Fibroblast of skin of back (primary cell): Measurements from ENCODE around the gene TRIP10. TPM values are rescaled to one million over a fixed set of nuclear protein-coding genes. Genes with fewer than 3 reads are reported as not detected.
"Not testable (repeated sequence)": the region's sequence is repeated elsewhere in the genome, so short reads cannot be mapped to it uniquely, and the experiment has no call there.

Experiments
- DNase-seq: peaks from one replicate; pipeline ENCODE4 v3.0.0-alpha.2; 2013
- polyA plus RNA-seq, 2 experiments: library from polyadenylated mRNA; unstranded; fragments of 120-200 nt; gene quantifications; one replicate each; pipeline ENCODE4 v1.2.1, GENCODE V29; 2013; ENCODE audit not compliant: insufficient read length in 2 of 2

Gene TRIP10, protein sequence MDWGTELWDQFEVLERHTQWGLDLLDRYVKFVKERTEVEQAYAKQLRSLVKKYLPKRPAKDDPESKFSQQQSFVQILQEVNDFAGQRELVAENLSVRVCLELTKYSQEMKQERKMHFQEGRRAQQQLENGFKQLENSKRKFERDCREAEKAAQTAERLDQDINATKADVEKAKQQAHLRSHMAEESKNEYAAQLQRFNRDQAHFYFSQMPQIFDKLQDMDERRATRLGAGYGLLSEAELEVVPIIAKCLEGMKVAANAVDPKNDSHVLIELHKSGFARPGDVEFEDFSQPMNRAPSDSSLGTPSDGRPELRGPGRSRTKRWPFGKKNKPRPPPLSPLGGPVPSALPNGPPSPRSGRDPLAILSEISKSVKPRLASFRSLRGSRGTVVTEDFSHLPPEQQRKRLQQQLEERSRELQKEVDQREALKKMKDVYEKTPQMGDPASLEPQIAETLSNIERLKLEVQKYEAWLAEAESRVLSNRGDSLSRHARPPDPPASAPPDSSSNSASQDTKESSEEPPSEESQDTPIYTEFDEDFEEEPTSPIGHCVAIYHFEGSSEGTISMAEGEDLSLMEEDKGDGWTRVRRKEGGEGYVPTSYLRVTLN
- polyA plus RNA-seq (2013, experiment 1 of 2; ENCODE audit: insufficient read length): 46.8 TPM
- 45.8 TPM for polyA plus RNA-seq (2013, experiment 2 of 2; ENCODE audit: insufficient read length)

DNA sequence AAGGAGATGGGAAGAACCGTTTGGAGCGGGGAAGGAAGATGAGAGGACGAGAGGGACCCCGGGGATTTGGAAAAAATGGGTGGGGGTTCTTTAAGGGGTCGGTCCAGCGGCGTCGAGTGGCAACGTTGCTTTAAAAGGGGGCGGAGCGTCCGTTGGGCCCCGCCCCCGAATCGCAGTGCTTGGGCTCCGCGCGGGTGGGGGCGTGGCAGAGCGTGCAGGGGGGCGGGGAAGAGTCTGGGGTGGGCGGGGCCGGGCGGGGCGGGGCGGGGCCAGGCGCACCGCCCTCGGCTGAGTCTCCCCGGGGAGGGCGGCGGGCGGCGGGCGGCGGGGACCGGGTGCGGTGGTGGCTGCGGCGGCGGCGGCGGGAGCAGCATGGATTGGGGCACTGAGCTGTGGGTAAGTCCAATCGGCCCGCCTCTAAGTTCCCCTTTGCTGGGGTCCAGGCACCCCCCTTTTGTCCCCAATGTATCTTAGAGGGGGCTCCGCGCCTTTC is at the start of gene TRIP10:
Gene TRIP10 (plus strand): TSS at position 291 of the 493 bp plus-strand sequence. CDS start 82 bp downstream, at position 373.
- peak; percentile 78 for DNase-seq

DNA sequence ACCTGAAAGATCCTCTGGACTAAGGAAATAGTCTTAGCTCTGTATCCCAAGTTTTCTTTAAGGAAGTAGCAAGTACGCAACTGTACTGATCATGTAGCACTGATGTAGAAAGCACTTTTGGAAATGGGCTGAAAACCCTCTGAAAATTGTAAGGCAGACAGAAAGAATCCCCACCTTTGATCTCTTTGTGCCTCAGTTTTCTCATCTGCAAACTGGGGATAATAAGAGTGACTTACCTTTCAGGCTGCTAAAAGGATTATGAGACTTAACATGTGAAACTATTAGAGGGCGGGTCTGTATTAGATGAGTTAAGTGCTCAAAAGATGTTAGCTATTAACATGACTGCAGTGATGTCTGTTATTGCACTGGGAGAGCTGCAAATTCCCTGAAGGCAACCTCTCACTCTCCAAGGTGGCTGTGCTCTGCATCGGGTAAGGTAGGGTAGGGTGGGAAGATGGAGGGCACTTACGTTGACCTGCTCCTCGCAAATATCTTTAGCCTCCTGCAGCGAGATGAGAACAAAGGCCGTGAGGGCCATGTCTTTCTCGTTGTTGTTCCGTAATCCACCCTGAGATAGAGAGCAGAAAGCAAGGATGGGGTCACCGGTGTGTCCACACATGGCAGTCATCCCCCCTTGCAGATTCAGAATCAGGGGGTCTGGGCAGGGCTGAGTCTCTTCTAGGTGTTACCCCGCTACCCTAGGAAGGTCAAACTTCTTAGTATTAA is 49.2 kb upstream of the TRIP10 start:
- no peak for DNase-seq

DNA sequence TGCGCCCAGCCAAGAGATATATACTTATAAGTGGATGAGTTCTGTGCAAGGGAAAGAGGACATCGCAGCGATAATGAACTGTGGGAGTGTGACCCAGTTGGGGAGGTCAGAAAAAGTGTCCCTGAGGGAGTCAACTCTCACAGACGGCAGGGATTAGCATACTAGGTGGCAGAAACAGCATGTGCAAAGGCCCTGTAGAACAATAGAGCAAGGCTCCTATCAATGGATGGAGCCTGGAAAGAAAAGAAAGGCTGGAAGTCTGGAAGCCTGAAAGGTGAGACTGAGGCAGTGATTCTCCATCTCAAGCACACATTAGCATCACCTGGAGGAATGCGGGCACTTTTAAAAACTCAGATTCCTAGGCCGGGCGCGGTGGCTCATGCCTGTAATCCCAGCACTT is 48.1 kb upstream of the TRIP10 start:
- no peak for DNase-seq

DNA sequence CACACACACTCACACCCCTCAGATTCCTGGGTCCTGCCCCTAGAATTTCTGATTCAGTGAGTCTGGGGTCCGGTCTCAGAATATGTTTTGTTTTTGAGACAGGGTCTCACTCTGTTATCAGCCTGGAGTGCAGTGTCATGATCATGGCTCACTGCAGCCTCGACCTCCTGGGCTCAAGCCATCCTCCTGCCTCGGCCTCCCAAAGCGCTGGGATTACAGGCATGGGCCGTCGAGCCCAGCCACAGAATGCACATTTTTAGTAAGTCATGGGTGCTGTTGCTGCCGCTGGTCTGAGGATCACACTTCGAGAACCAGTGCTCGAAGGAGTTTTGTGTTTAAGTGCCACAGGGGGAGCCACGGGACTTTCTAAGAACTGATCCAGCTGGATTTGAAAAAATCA is 47.5 kb upstream of the TRIP10 start:
- DNase-seq: no peak

DNA sequence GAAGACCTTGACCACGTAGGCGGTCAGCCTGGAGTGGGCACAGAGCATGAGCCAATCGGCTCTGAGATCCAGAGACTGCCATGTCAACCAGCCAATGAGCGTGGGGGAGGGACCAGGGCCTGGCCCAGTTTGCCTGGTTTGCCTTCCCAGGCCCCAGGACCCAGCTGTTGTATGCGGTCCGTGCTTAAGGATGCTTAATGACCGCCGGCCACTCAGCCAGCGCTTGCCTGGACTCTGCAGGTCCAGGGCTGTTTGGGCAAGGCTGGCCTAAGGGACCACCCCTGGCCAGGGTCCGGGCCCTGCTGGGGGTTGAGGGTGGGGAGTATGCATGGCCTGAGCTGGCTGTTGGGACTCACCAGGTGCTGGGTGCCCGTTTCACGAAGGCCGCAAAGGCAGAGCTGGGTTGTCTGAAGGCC is 46.4 kb upstream of the TRIP10 start:
- DNase-seq: no peak

DNA sequence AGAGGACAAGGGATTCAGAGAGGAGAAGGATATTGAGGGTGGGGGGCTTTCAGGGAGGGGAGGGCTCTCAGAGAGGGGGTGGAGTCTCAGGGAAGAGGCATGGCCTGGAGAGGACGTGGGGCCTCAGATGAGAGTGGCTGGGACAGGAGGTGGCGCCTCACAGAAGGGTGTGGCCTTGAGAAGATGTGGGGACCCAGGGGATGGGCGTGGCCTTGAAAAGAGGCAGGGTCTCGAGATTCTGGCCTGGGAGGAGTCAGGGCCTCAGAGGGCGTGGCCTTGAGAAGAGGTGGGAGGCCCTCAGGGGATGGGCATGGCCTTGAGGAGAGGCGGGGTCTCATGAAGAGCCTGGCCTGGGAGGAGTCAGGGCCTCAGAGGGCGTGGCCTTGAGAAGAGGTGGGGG is 45.8 kb upstream of the TRIP10 start:
- DNase-seq: no peak

DNA sequence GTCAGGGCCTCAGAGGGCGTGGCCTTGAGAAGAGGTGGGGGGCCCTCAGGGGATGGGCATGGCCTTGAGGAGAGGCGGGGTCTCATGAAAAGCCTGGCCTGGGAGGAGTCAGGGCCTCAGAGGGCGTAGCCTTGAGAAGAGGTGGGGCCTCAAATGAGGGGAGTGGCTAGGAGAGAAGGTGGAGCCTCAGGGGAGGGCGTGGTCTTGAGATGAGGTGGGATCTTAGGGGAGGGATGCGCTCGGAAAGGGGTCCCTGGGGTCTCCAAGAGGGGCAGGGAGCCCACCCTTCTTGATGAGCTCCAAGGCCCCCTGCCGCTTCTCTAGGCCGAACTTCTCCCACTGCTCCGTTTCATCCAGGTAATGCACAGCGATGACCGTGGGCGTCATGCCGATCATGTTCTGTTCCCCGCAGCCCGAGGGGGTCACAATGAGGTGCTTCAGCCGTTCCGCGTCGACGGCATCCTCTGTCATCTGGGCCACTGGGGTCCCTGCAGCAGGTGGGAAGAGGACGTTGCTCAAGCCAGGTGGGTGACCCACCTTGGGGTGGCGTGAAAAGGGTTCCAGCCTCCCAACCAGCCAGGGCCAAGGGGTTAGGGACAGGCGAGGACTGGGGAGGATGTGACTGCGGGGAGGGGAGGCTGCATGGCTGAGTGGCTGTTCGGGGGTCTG is 45.2 kb upstream of the TRIP10 start:
- DNase-seq: no peak

DNA sequence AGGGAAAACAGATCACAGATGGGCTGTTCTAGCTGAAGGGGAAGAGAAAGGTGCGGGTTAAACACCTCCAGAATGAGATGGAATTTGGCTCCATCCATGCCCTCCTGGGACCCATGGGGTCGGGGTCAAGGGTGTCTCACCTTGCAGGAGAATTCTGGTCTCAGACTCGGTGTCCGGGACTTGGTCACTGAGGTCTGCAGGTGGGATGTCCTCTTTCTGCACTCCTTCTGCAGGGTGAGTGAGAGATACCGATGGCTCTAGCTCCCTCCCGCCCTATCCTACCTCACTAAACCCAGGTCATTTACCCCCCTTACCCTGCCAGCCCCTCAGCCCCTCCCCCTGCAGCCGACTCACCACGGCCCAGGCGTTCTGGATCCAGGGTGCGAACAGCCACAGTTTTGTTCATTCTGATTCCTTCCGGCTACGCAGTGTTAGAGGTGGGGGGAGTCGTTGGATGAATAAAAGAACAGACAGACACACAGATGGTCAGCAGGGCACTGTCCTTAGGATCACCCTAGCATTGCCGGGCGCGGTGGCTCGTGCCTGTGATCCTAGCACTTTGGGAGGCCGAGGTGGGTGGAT is 43.1 kb upstream of the TRIP10 start:
- no peak for DNase-seq

DNA sequence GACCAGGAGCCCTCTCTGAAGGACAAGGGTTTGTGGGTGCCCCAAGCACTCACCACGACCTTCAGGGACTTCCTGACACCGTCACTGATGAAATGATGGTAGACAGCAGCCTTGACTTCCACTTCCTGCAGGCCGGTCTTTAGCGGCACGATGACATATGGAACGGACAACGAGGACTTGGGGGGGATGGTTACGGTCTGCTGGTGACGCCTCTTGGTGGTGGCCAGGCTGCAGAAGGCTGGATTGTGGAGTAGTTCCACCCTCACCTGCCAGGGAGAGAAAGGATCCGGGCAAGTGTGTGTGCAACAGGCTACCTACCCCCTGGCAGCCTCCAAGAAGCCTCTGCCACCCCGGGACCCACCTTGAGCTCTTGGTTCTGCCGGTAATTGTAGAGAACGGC is 42.2 kb upstream of the TRIP10 start:
- no peak for DNase-seq

DNA sequence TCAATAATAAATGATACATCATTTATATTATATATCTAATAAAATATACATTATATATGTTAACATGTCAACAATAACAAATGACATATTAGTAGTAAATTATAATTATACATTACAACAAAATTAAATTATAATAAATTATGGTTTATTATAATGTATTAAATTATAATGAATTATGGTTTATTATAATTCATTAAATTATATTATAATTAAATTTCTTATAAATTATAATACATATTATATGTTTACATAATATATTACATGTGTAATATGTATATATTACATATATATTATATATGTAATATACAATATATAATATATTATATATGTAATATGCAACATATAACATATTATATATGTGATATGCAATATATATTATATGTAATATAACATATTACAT is 39.5 kb upstream of the TRIP10 start:
- DNase-seq: no peak

DNA sequence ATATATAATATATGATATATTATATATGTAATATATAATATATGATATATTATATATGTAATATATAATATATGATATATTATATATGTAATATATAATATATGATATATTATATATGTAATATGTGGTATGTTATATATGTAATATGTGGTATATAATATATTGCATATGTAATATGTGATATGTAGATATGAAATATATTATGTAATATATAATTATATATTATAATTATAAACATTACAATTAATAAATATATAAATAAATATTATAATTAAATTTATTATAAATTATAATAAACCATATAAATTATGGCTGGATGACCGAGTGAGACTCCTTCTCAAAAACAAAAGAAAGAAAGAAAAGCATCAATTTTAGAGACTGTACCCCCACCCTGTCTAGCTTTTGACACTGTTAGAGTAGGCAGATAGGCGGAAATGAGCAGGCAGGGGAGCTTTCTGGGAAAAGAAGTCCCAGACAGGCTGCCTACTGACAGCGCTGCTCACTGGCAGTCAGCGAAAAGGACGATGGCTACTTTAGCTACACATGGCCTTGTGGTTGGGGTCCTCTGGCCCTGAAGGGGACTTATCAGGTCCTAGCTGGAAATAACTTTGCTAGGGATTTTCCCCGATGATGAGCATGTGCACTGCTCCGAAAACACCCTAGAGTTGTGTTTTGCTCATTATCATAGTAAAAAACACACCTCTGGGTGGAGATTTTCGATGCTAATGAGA is 38.7 kb upstream of the TRIP10 start:
- no peak for DNase-seq

DNA sequence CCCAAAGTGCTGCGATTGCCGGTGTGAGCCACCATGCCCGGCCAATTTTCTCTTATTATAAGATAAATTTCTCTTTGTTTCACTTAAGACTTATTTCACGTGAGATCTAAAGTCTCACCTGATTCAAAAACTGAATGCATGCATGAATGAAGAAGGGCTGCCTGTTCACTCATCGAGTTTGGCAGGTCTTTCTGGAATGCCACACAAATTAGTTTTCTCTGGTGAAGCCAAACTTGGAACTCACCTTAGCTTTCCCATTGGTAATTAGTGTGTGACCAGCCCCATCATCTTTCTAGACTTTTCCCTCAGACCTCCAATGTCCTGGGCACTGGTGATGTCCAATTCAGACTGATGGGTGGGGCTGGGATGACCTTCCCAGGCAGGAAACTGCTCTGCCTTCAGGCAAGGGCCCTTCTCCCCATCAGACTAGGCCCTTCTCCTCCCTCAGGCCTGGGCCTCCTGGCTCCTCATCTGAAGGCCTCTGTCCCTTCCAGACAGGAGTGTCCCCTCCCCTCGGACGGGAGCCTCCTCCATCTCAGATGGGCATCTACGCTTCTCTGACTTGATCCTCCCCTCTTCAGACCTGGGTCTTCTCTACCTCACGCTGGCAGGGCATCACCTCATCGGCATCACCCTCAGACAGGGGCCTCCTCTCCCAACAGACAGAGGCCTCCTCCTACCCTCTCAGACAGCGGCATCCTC is 33.4 kb upstream of the TRIP10 start:
- no peak for DNase-seq

DNA sequence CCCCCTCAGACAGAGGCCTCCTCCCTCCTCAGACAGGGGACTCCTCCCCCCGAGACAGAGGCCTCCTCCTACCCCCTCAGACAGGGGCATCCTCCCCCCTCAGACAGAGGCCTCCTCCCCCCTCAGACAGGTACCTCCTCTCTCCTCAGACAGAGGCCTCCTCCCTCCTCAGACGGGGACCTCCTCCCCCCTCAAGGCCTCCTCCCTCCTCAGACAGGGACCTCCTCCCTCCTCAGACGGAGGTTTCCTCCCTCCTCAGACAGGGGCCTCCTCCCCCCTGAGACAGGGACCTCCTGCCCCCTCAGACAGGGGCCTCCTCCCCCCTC is 32.9 kb upstream of the TRIP10 start:
- no peak for DNase-seq

DNA sequence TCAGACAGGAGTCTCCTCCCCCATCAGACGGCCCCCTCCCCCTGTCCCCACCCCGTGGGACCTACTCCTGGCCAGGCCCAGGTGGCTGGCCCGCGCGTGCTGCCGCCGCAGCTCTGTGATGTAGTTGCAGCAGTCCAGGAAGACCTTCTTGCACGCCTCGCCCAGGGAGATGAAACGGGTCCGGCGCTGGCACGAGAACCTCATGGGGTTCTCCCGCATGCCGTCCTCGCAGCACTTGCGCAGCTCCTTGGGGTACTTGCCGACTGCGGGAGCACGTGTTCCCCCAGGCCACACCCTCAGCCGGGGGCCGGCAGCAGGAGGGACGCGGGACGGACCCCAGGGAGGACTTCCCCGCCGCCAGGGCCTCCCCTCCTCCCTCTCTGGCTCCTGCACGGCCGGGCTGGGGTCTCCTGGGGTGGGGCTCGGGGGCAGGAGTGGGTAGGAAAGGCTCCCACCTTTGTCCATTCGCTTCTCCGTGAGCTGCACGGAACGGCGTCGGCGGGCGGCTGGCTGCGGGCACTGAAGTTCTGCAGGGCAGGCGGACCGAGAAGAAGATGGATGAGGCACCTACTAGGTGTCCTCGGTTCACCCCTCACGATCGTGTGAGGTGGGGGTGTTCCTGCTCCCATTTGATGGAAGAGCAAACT is 32.3 kb upstream of the TRIP10 start:
- DNase-seq: no peak

DNA sequence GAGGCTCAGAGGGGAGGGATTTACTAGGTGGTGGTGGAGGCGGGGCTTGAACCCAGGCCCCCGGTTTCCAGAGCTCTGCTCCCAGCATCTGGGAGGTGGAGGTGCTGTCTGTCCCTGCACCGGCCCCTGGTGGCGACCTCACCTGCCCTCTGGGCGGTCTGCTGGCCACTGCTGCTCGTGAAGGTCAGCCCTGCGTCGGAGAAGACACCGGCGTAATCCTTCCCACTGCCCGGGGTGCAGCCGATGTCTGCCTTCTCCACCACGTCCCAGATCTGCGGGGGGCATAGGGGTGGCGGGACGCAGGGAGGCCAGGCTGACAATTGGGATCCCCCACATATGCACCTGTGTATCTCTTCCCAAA is 31.8 kb upstream of the TRIP10 start:
- DNase-seq: no peak

DNA sequence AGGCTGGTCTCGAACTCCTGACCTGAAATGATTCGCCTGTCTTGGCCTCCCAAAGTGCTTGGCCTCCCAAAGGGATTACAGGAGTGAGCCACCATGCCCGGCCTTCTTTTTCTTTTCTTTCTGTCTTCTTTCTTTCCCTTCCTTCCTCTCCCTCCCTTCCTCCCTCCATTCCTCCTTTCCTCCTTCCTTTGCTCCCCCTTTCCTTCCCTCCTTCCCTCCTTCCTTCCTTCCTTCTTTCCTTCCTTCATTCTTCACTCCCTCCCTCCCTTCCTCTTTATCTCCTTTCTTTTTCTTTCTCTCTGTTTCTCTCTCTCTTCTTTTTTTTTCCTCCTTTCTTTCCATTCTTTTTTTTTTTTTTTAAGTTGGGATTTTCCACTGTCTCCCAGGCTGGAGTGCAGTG is 31.1 kb upstream of the TRIP10 start:
- DNase-seq: no peak

DNA sequence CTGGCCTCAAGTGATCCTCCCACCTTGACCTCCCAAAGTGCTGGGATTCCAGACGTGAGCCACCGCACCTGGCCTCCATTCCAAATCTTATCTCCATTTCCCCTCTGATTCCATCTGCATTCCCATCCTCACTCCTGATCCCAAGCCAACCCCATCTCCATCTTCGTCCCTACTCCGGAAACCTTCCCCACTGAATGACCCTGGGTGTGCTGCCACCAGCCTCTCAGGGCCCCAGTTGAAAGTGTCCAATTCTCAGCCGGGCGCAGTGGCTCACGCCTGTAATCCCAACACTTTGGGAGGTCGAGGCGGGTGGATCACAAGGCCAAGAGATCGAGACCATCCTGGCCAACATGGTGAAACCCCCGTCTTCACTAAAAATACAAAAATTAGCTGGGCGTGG is 30.6 kb upstream of the TRIP10 start:
- not testable (repeated sequence) for DNase-seq

DNA sequence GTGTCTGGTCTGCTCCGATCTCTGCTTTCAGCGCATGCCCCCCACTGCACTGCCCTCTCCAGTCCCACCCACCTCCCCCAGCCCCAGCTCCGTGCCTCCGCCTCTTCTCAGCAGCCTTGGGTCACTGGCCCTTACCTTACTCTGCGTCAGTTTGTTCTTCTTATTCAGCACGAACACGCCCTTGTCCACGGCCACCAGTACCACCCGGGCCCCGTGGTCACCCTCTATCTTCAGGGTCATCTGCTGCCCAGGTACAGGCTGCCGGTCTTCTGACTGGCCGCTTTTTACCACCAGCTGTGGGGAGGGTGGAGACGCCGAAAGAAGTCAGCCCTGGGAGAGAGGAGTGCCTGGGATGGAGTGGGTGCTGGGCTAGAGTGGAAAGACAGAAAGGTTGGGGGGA is 29.9 kb upstream of the TRIP10 start:
- no peak for DNase-seq

DNA sequence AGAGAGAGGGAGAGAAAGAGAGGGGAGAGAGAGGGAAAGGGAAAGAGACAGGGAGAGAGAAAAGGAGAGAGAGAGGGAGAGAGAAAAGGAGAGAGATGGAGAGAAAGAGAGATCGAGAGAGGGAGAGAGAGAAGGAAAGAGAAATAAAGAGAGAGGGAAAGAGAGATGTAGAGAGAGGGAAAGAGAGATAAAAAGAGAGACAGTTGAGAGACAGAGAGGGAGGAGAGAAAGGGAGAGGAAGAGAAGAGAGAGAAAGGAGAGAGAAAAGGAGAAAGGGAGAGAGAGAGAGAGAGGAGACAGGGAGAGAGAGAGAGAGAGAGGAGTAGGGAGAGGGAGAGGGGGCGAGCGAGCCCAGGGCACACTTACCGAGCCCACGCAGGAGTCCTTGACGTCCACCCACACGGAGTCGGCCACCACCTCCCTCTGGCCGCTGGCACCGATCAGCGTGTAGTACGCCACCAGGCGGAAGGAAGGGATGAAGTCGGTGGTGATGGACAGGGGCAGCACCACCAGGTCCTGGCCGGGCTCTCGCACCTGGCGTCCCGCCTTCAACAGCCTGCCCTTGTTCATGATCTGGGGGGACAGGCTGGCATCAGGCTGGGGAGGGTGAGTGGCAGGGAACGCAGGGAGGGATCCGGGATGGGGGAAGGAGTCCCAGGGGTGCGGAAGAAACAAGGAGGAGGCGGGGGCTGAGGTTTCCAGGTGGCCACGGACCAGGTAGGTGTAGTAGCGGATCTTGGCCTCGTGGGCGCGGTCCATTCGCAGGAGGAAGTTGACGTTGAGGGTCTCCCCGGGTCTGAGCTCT is 29.0 kb upstream of the TRIP10 start:
- DNase-seq: no peak

DNA sequence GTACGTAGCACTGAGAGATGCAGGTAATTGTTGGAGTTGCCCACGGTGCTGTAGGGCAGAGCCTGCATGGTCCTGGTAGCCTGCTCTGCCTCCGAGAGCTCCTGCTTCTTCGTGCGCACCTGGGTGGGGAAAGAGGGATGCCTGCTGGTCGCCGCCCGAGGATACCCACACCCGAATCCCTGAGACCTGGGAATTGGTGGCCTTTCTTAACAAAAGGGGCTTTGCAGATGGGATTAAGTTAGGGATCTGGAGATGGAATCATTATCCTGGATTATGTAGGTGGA is 28.5 kb upstream of the TRIP10 start:
- no peak for DNase-seq
